T-helper 1 cell treated with Interleukin-12 subunit alpha and Interleukin-12 subunit beta and Interleukin-4 antibody, amounts not matched to agents 30 ng/mL and 1 ng/mL, for 36 hours (primary cell): ENCODE measurements around the gene ILDR1. TPM values are rescaled to one million over a fixed set of nuclear protein-coding genes. Genes with fewer than 3 reads are reported as not detected.
"Not testable (repeated sequence)": the region's sequence is repeated elsewhere in the genome, so short reads cannot be mapped to it uniquely, and the experiment has no call there.

Source experiments
- intact Hi-C: fragments of 100-400 bp; cut with micrococcal nuclease; formaldehyde crosslinking; loops from one replicate; pipeline ENCODE4 v1.15.1; 2024
- total RNA-seq: library from RNA; stranded (reverse); gene quantifications from 2 replicates; pipeline ENCODE4 v1.2.3, GENCODE V29; 2022

The ILDR1 gene
- total RNA-seq, result 0.27 and 0.37 TPM in 2 replicates

GRCh38 chr3:122021811-122022401, at the start of gene ILDR1:
Gene ILDR1, minus strand, starts transcription at chr3:122022247. Its CDS starts 170 bp downstream, at chr3:122022077.
- intact Hi-C loops, result no loop called here

- intact Hi-C loops, result no loop called here
Observed at GRCh38 chr3:122067588-122068240, 45.7 kb upstream of the ILDR1 start.

- intact Hi-C loops, result no loop called here
Observed at GRCh38 chr3:122067214-122067550, 45.1 kb upstream of the ILDR1 start.

GRCh38 chr3:122066331-122067213, 44.5 kb upstream of the ILDR1 start:
- intact Hi-C loops, result no loop called here

GRCh38 chr3:122064326-122064725, 42.3 kb upstream of the ILDR1 start:
- intact Hi-C loops, result no loop called here

- intact Hi-C loops, result no loop called here
Observed at GRCh38 chr3:122063908-122064307, 41.9 kb upstream of the ILDR1 start.

GRCh38 chr3:122060040-122060698, 38.1 kb upstream of the ILDR1 start:
- intact Hi-C loops, result no loop called here

GRCh38 chr3:122058294-122058693, 36.2 kb upstream of the ILDR1 start:
- intact Hi-C loops, result no loop called here

- intact Hi-C loops, result no loop called here
Observed at GRCh38 chr3:122057671-122058070, 35.6 kb upstream of the ILDR1 start.

- intact Hi-C loops, result no loop called here
Observed at GRCh38 chr3:122055215-122055614, 33.2 kb upstream of the ILDR1 start, which contains the start of gene CD86. Gene CD86, plus strand, starts transcription at chr3:122055362. Its CDS starts 128 bp downstream, at chr3:122055490.

GRCh38 chr3:122052968-122053367, 30.9 kb upstream of the ILDR1 start:
- intact Hi-C loops, result no loop called here

- intact Hi-C loops, result not testable (repeated sequence)
Observed at GRCh38 chr3:122047773-122048172, 25.7 kb upstream of the ILDR1 start.

- intact Hi-C loops, result not testable (repeated sequence)
Observed at GRCh38 chr3:122047296-122047695, 25.2 kb upstream of the ILDR1 start.

- intact Hi-C loops, result loop anchor here (5.0 kb wide), 1 partner anchor 59 kb away; no protein-coding TSS in a partner anchor
Observed at GRCh38 chr3:122033023-122033422, 11.0 kb upstream of the ILDR1 start.

- intact Hi-C loops, result loop anchor here (5.0 kb wide), 1 partner anchor 60 kb away; no protein-coding TSS in a partner anchor
Observed at GRCh38 chr3:122032531-122032930, 10.5 kb upstream of the ILDR1 start.

GRCh38 chr3:122031123-122031468, 9.0 kb upstream of the ILDR1 start:
- intact Hi-C loops, result loop anchor here (2.0 to 5.0 kb wide), 2 partner anchors 61 to 196 kb away; partner anchors contain the start of genes EAF2 and IQCB1

GRCh38 chr3:122030381-122031122, 8.5 kb upstream of the ILDR1 start:
- intact Hi-C loops, result loop anchor here (1.0 to 5.0 kb wide), 3 partner anchors 47 to 196 kb away; partner anchors contain the start of genes EAF2 and IQCB1

GRCh38 chr3:122025296-122025695, 3.2 kb upstream of the ILDR1 start:
- intact Hi-C loops, result no loop called here

GRCh38 chr3:122024800-122025199, 2.8 kb upstream of the ILDR1 start:
- intact Hi-C loops, result no loop called here

- intact Hi-C loops, result no loop called here
Observed at GRCh38 chr3:122023335-122023910, 1.4 kb upstream of the ILDR1 start.
